ENCODE data around the gene CEP70.

Gene CEP70

GRCh38 chr3:138451595-138452162 lies 142.4 kb downstream of the CEP70 start:
- DNase-seq (ENCODE audit: low read depth, low spot score): no peak

GRCh38 chr3:138450704-138451424 lies 143.2 kb downstream of the CEP70 start:
- no peak for DNase-seq (ENCODE audit: low read depth, low spot score)

GRCh38 chr3:138450181-138450580 lies 143.9 kb downstream of the CEP70 start:
- no peak for DNase-seq (ENCODE audit: low read depth, low spot score)

- DNase-seq (ENCODE audit: low read depth, low spot score): no peak
Measured at GRCh38 chr3:138449490-138449889, 144.6 kb downstream of the CEP70 start.

- DNase-seq (ENCODE audit: low read depth, low spot score): no peak
Measured at GRCh38 chr3:138448631-138449030, 145.4 kb downstream of the CEP70 start.

- DNase-seq (ENCODE audit: low read depth, low spot score): no peak
Measured at GRCh38 chr3:138445654-138446053, 148.4 kb downstream of the CEP70 start.

GRCh38 chr3:138445236-138445635 lies 148.8 kb downstream of the CEP70 start:
- DNase-seq (ENCODE audit: low read depth, low spot score): no peak
